ENCODE data around the gene CELA3A. TPM values are rescaled to one million over a fixed set of nuclear protein-coding genes. Genes with fewer than 3 reads are reported as not detected.
"Not testable (repeated sequence)": the region's sequence is repeated elsewhere in the genome, so short reads cannot be mapped to it uniquely, and the experiment has no call there.

CELA3A gene
- total RNA-seq, 1 donor from 2014 or later: not detected

DNA sequence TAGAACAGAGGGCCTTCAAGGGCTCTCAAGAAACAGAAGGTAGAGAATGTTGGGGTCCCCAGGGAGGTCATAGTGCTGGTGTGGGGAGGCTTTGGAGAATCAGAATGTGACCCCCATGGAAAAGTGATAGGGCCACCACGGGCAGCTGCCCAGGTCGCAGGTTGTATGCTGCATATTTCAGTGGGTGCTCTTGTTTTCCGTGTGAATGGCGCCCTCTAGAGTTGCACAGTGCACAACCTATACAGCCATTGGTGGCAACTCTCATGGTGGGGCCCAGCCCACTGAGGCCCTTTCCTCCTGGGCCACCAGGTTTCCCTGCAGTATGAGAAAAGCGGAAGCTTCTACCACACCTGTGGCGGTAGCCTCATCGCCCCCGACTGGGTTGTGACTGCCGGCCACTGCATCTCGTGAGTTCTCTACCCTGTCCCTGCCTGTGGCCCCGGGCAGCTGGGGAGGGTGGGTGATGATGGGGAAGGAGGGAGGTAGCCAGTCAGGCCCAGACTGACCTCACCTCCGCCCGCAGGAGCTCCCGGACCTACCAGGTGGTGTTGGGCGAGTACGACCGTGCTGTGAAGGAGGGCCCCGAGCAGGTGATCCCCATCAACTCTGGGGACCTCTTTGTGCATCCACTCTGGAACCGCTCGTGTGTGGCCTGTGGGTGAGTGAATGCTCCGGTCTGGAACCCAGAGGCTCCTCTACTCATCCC lies 20.8 kb upstream of the CELA3A start:
- intact Hi-C loops (cut with micrococcal nuclease): not testable (repeated sequence)

DNA sequence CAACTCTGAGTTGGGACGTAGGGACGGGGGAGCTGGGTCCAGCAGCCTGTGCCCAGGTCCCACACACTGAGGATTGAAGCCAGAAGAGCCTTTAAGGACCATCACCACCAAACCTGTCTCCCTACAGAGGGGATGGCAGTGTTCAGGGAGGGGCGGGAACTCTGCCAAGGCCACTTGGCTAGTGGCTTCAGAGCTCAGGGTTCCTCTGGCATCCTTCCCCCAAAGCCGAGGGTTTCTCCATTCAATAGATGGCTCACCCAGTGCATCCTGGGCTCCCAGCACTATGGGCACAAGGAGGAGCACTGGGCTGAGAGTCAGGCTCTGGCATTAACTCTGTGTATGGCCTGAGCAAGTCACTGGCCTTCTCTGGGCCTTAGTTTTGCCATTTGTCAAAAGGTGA lies 20.2 kb upstream of the CELA3A start:
- intact Hi-C loops (cut with micrococcal nuclease): not testable (repeated sequence)

DNA sequence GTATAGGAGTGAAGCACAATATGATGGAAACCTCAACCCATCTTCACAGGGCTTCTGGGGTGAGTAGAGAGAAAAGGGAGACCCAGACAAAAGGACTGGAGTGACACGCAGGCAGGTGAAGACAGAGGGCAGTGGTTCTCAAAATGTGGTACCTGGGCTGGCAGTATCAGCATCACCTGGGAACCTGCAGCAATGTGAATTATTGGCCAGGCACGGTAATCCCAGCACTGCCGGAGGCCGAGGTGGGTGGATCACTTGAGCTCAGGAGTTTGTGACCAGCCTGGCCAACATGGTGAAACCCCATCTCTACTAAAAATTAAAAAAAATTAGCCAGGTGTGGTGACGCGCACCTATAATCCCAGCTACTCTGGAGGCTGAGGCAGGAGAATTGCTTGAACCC lies 19.3 kb upstream of the CELA3A start:
- intact Hi-C loops (cut with micrococcal nuclease): not testable (repeated sequence)

DNA sequence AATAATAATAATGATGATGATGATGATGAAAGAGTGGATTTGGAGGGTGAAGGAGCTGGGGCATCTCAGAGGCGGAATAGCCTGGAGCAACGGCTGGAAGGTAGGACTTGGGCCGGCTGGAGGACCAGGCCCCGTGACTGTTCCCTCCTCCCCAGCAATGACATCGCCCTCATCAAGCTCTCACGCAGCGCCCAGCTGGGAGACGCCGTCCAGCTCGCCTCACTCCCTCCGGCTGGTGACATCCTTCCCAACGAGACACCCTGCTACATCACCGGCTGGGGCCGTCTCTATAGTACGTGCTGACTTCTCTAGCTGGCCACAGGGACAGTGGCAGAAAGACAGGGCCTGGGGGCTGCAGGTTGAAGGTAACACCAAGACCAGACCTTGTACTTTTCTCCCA lies 17.9 kb upstream of the CELA3A start:
- intact Hi-C loops (cut with micrococcal nuclease): not testable (repeated sequence)

DNA sequence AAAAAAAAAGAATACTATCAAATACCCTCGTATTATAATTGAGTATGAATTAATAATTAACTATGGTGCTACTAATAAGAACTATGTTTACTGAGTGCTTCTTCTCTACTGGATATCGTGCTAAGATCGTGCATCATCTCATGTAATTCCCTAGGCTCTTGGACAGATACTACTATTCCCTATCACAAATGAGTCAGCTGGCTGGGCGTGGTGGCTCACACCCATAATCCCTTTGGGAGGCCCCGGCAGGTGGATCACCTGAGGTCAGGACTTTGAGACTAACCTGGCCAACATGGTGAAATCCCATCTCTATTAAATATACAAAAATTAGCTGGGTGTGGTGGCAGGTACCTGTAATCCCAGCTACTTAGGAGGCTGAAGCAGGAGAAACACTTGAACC lies 15.6 kb upstream of the CELA3A start:
- intact Hi-C loops (cut with micrococcal nuclease): not testable (repeated sequence)

- intact Hi-C loops (cut with micrococcal nuclease): not testable (repeated sequence)
Measured at GRCh38 chr1:21986386-21986785, 15.1 kb upstream of the CELA3A start.

GRCh38 chr1:21989672-21990393 lies 11.6 kb upstream of the CELA3A start:
- intact Hi-C loops (cut with micrococcal nuclease): not testable (repeated sequence)

- intact Hi-C loops (cut with micrococcal nuclease): loop anchor here (1.0 kb wide), 1 partner anchor 24 kb away; no protein-coding TSS in a partner anchor
Measured at GRCh38 chr1:21992186-21992585, 9.3 kb upstream of the CELA3A start.

- intact Hi-C loops (cut with micrococcal nuclease): not testable (repeated sequence)
Measured at GRCh38 chr1:21994716-21995115, 6.7 kb upstream of the CELA3A start.

DNA sequence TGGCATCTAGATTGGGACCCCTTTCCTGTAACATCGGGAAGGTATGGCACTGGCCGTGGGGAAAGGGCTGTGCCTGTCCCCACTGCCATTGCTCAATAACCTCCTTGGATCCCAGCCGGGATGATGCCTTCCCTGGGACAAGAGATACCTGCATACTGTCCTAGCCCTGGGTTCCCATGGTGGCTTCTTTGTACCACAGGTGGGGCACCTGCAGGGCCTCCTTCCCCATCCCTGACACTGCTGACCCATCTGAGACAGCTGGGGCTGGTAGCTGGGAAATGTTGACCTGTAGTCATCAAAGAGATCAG lies 4.8 kb upstream of the CELA3A start:
- intact Hi-C loops (cut with micrococcal nuclease): not testable (repeated sequence)

DNA sequence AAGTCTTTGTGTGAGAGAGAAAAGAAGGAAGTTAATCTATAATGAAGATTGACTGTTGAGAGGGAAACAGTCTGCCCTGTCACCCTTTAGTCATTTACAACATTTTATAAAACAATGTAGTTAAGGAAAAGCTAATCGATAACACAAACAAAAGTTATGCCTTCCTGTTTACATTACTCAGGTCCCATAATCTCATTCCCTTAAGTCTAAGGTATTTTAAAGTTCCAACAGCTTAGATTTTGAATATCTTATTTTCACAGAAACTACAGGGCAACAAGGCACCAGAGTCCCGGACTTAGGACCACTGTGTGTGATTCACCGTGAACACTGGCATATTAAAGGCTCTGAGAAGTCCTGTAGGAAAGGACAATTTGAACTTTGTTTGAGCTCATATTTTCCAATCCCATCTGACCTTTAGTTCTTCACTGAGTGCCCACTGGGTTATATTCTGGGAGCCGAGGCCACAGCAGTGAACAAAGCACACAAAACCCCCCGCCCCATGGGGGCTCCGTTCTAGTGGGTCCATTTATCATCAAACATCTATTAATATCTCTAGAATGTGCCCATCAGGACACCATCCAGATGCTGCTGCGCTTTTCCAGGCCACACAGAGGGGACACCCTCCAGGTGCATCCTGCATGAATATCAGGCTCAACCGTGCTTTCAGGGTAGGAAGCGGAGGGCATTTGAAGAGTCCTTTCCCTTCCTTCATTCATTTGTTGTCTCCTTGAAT lies 3.4 kb upstream of the CELA3A start:
- intact Hi-C loops (cut with micrococcal nuclease): not testable (repeated sequence)

GRCh38 chr1:21998624-21999294 lies 2.7 kb upstream of the CELA3A start:
- intact Hi-C loops (cut with micrococcal nuclease): not testable (repeated sequence)

GRCh38 chr1:21999645-22000044 lies 1.8 kb upstream of the CELA3A start:
- intact Hi-C loops (cut with micrococcal nuclease): not testable (repeated sequence)

GRCh38 chr1:22002461-22002860 lies 1.0 kb downstream of the CELA3A start:
- intact Hi-C loops (cut with micrococcal nuclease): not testable (repeated sequence)

- intact Hi-C loops (cut with micrococcal nuclease): not testable (repeated sequence)
Measured at GRCh38 chr1:22002875-22003274, 1.4 kb downstream of the CELA3A start.

DNA sequence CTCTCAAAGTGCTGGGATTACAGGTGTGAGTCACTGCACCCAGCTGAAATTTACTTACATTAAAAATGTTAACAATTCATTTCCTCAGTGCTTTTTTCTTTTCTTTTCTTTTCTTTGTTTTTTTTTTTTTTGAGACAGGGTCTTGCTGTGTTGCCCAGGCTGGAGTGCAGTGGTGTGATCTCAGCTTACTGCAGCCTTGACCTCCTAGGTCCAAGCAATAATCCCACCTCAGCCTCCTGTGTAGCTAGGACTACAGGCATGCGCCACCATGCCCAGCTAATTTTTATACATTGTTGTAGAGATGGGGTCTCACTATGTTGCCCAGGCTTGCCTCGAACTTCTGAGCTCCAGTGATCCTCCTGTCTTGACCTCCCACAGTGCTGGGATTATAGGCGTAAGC lies 2.5 kb downstream of the CELA3A start:
- intact Hi-C loops (cut with micrococcal nuclease): not testable (repeated sequence)

DNA sequence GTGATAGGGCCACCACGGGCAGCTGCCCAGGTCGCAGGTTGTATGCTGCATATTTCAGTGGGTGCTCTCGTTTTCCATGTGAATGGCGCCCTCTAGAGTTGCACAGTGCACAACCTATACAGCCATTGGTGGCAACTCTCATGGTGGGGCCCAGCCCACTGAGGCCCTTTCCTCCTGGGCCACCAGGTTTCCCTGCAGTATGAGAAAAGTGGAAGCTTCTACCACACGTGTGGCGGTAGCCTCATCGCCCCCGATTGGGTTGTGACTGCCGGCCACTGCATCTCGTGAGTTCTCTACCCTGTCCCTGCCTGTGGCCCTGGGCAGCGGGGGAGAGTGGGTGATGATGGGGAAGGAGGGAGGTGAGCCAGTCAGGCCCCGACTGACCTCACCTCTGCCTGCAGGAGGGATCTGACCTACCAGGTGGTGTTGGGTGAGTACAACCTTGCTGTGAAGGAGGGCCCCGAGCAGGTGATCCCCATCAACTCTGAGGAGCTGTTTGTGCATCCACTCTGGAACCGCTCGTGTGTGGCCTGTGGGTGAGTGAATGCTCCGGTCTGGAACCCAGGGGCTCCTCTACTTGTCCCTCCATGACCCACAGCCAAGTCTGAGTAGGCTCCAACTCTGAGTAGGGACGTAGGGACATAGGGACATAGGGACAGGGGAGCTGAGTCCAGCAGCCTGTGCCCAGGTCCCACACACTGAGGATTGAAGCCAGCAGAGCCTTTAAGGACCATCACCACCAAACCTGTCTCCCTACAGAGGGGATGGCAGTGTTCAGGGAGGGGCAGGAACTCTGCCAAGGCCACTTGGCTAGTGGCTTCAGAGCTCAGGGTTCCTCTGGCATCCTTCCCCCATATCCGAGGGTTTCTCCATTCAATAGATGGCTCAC lies 4.0 kb downstream of the CELA3A start:
- intact Hi-C loops (cut with micrococcal nuclease): not testable (repeated sequence)

- intact Hi-C loops (cut with micrococcal nuclease): not testable (repeated sequence)
Measured at GRCh38 chr1:22006736-22007135, 5.3 kb downstream of the CELA3A start.

GRCh38 chr1:22007262-22007661 lies 5.8 kb downstream of the CELA3A start:
- intact Hi-C loops (cut with micrococcal nuclease): not testable (repeated sequence)

- intact Hi-C loops (cut with micrococcal nuclease): not testable (repeated sequence)
Measured at GRCh38 chr1:22009566-22009965, 8.1 kb downstream of the CELA3A start.

DNA sequence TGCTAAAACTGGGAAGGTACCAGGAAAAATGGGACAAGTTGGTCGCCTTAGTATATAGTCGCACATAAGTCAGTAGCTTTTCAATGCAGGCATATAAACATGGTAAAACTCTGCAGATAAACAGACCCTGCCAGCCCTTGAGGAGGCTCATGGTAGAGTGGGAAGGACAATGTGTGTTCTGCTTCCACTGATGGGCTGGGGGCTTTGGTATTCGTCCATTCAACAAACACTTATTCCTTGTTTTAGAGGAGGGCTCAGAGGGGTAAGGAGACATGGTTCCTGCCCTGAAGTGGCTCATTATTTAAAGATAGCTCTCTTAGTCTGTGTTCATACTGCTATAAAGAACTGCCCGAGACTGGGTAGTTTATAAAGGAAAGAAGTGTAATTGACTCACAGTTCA lies 11.3 kb downstream of the CELA3A start:
- intact Hi-C loops (cut with micrococcal nuclease): not testable (repeated sequence)
